Endothelial cell of umbilical vein (primary cell): ENCODE measurements around the gene NAGPA. TPM values are rescaled to one million over a fixed set of nuclear protein-coding genes. Genes with fewer than 3 reads are reported as not detected.

Source experiments
- BruUV-seq: library from RNA; stranded (reverse); fragments of 400-500 nt; replicated peaks from 2 replicates; lab custom pipeline; 2021; lab: Mats Ljungman, UMichigan
- CTCF ChIA-PET: fragments of 300-600, 350-600 bp; sonication (Branson Sonifier 250); formaldehyde crosslinking; loops from one replicate; lab custom pipeline; 2021; ENCODE audit warnings: antibody characterized with exemption, inconsistent platforms; lab: Charles Lee
- POLR2A ChIA-PET: fragments of 300-600, 350-600 bp; sonication (Branson Sonifier 250); formaldehyde crosslinking; loops from one replicate; lab custom pipeline; 2021; ENCODE audit warnings: antibody characterized with exemption, inconsistent platforms; lab: Charles Lee
- DNase-seq: peaks from one replicate; pipeline ENCODE4 v3.0.0-alpha.2; 2011; ENCODE audit warnings: low read depth, low spot score
- FAIRE-seq: peaks from 2 replicates; lab custom pipeline; 2011; peaks lifted over from hg19 to GRCh38; lab: Jason Lieb, UNC
- H2AFZ ChIP-seq: 2 replicates; pipeline ENCODE4 v1.6.0; 2012; ENCODE audit warnings: low read depth, low read length, control low read depth, inconsistent platforms
- H3K27ac ChIP-seq: 2 replicates; pipeline ENCODE4 v1.5.1; 2011; ENCODE audit warnings: low read depth, mild to moderate bottlenecking, control low read depth, low read length, moderate library complexity; ENCODE audit not compliant: insufficient read depth
- H3K27me3 ChIP-seq, 2 experiments: 2 replicates each; pipeline versions ENCODE4 v1.6.0 to v1.6.1; 2011; ENCODE audit warnings: low read length in 2 of 2, mixed read lengths in 1 of 2; ENCODE audit not compliant: control insufficient read depth in 2 of 2, insufficient read depth in 2 of 2
- H3K36me3 ChIP-seq, 2 experiments: 2 replicates in 1 of 2; 3 replicates in 1 of 2; pipeline ENCODE4 v1.5.1; 2011; ENCODE audit warnings: low read length in 2 of 2, mild to moderate bottlenecking in 1 of 2, moderate library complexity in 1 of 2; ENCODE audit not compliant: control insufficient read depth in 2 of 2, insufficient read depth in 2 of 2; ENCODE audit errors: extremely low read depth in 1 of 2
- H3K4me1 ChIP-seq: 3 replicates; pipeline ENCODE4 v1.5.1; 2011; ENCODE audit warnings: mild to moderate bottlenecking, low read length; ENCODE audit not compliant: control insufficient read depth, insufficient read depth; ENCODE audit errors: extremely low read depth
- H3K4me2 ChIP-seq: 2 replicates; pipeline ENCODE4 v1.6.1; 2011; ENCODE audit warnings: low read length, control low read depth, mixed read lengths; ENCODE audit not compliant: insufficient read depth
- H3K4me3 ChIP-seq, 3 experiments: fragments of 200-600 bp in 1 of 3; sonication (generic), shearing (Covaris generic) in 1 of 3; replicated peaks in 1 of 3; 2 replicates each; pipeline ENCODE4 v1.5.1; 2011 to 2016; ENCODE audit warnings: control low read depth in 3 of 3, low read length in 3 of 3, mild to moderate bottlenecking in 2 of 3, inconsistent platforms in 1 of 3, low read depth in 1 of 3, moderate library complexity in 1 of 3; ENCODE audit not compliant: insufficient read depth in 1 of 3
- H3K79me2 ChIP-seq: 2 replicates; pipeline ENCODE4 v1.6.0; 2012; ENCODE audit warnings: low read length, inconsistent platforms; ENCODE audit not compliant: control insufficient read depth, insufficient read depth
- H3K9ac ChIP-seq: replicated peaks from 2 replicates; pipeline ENCODE3; 2011; ENCODE audit warnings: low read length, control low read depth; ENCODE audit not compliant: insufficient read depth; ENCODE audit errors: extremely low read depth
- H3K9me1 ChIP-seq: replicated peaks from 3 replicates; pipeline ENCODE4 v1.6.0; 2011; ENCODE audit warnings: mild to moderate bottlenecking, low read length; ENCODE audit not compliant: control insufficient read depth, insufficient read depth; ENCODE audit errors: extremely low read depth
- H3K9me3 ChIP-seq: replicated peaks from 2 replicates; pipeline ENCODE4 v1.5.1; 2012; ENCODE audit warnings: low read length, inconsistent platforms; ENCODE audit not compliant: control insufficient read depth, insufficient read depth
- H4K20me1 ChIP-seq: replicated peaks from 2 replicates; pipeline ENCODE3; 2011; ENCODE audit warnings: mild to moderate bottlenecking, low read length; ENCODE audit not compliant: control insufficient read depth, insufficient read depth; ENCODE audit errors: extremely low read depth
- CTCF ChIP-seq, 2 donors: IDR thresholded peaks; 1 replicate in 1 of 2; 2 replicates in 1 of 2; pipeline ENCODE4 v1.5.1; 2011; ENCODE audit warnings: low read length in 2 of 2, mild to moderate bottlenecking in 2 of 2, moderate library complexity in 2 of 2, control low read depth in 1 of 2, inconsistent platforms in 1 of 2, low read depth in 1 of 2; ENCODE audit not compliant: insufficient read depth in 1 of 2; ENCODE audit errors: extremely low read depth in 1 of 2
- EZH2 ChIP-seq: IDR thresholded peaks from 2 replicates; pipeline ENCODE4 v1.6.1; 2012; ENCODE audit warnings: borderline replicate concordance, low read depth, mild to moderate bottlenecking, moderate library complexity, low read length, inconsistent platforms; ENCODE audit not compliant: severe bottlenecking
- FOS ChIP-seq: IDR thresholded peaks from 2 replicates; pipeline ENCODE4 v1.6.1; 2011; ENCODE audit warnings: mild to moderate bottlenecking, low read length, moderate library complexity, borderline replicate concordance; ENCODE audit not compliant: insufficient read depth
- GATA2 ChIP-seq: IDR thresholded peaks from 2 replicates; pipeline ENCODE4 v1.7.0; 2011; ENCODE audit warnings: low read depth, mild to moderate bottlenecking, moderate library complexity, mixed read lengths, low read length; ENCODE audit not compliant: insufficient read length, insufficient read depth
- MYC ChIP-seq: IDR thresholded peaks from one replicate; pipeline ENCODE4 v1.6.1; 2011; ENCODE audit warnings: mild to moderate bottlenecking, low read depth, low read length
- dilution Hi-C: fragments of 300-500 bp; cut with MboI; formaldehyde crosslinking; loops from one replicate; pipeline ENCODE4 v1.15.0; 2019; ENCODE audit warnings: low sequenced_read_pairs; ENCODE audit not compliant: extremely low pct_ligation_motif_present
- intact Hi-C: fragments of 100-400 bp; cut with micrococcal nuclease; formaldehyde crosslinking; loops from one replicate; pipeline ENCODE4 v1.10.0; 2022
- polyA plus RNA-seq, 4 experiments: library from polyadenylated mRNA; depleted of rRNA in 3 of 4; stranded (reverse) in 3 of 4; unstranded in 1 of 4; fragments of >200 nt; gene quantifications; 2 replicates each; pipeline versions ENCODE4 v1.2.1 to v1.2.3, GENCODE V29; 2011 to 2012; ENCODE audit warnings: missing spikeins in 1 of 4
- total RNA-seq: library from RNA; stranded (reverse); gene quantifications from 2 replicates; pipeline ENCODE4 v1.2.3, GENCODE V29; 2021

NAGPA gene
- total and polyA plus RNA-seq, 2 donors (not counting 3 experiments of a cell fraction or from before 2014, with no cell fraction given), result 29.6 to 29.9 TPM

GRCh38 chr16:5041600-5042133, 7.9 kb upstream of the NAGPA start:
- DNase-seq, result no peak
- Histone ChIP-seq H3K9me3 (no peaks in the 10 kb centered on the region), H3K9ac (no peak overlapping the region), H3K4me1 (no peaks in the 10 kb centered on the region), H3K9me1 (no peaks in the 10 kb centered on the region), H3K4me2 (no peak overlapping the region), H3K4me3 (no peak overlapping the region), H3K79me2 (no peaks in the 10 kb centered on the region), H4K20me1 (no peaks in the 10 kb centered on the region), H3K36me3 (no peaks in the 10 kb centered on the region), H2AFZ (no peak overlapping the region), H3K27me3 (no peaks in the 10 kb centered on the region), H3K27ac (no peak overlapping the region)
- ChIA-PET POLR2A (no interaction called here), CTCF (no interaction called here)
- TF ChIP-seq FOS (no peak), CTCF (IDR thresholded peaks at IDR 0.05; ENCODE audit: extremely low read depth in 1 of 2, insufficient read depth in 1 of 2, low read depth in 1 of 2, low read length in 2 of 2) (no peak)
- FAIRE-seq, result no peak
- dilution Hi-C loops (no loop called here), intact Hi-C loops (no loop called here)
- BruUV-seq, result no TSS peak

- BruUV-seq, result no TSS peak
- no peaks in the 10 kb centered on the region for H3K9me3 ChIP-seq
- FAIRE-seq (no peak), DNase-seq (no peak)
- CTCF ChIA-PET, result no interaction called here
- no peak overlapping the region for H2AFZ ChIP-seq
- POLR2A ChIA-PET, result no interaction called here
- no peak overlapping the region for H3K27ac ChIP-seq
- H3K4me2 ChIP-seq, result no peak overlapping the region
- no peaks in the 10 kb centered on the region for H3K36me3 ChIP-seq
- no peak overlapping the region for H3K9ac ChIP-seq
- no peak for TF ChIP-seq MYC
- TF ChIP-seq GATA2, result no peak
- no peak for TF ChIP-seq EZH2
- no peak overlapping the region for H3K4me3 ChIP-seq
- H3K4me1 ChIP-seq, result no peaks in the 10 kb centered on the region
- H3K27me3 ChIP-seq, result no peaks in the 10 kb centered on the region
- no peaks in the 10 kb centered on the region for H4K20me1 ChIP-seq
- no peaks in the 10 kb centered on the region for H3K9me1 ChIP-seq
- dilution Hi-C loops, result no loop called here
- H3K79me2 ChIP-seq, result no peaks in the 10 kb centered on the region
- intact Hi-C loops, result no loop called here
These were observed 6.7 kb upstream of the NAGPA start for GRCh38 chr16:5040451-5040850.
